Neural progenitor cell (in vitro differentiated cells): ENCODE results near the gene NGF.

Experiments
- CTCF ChIP-seq: fragments of 200-600 bp; sonication (generic); IDR thresholded peaks from 2 replicates; pipeline ENCODE4 v1.5.1; 2017; ENCODE audit warnings: antibody characterized with exemption, mild to moderate bottlenecking
- EZH2 ChIP-seq: fragments of 200-600 bp; sonication (generic); IDR thresholded peaks from 2 replicates; pipeline ENCODE4 v1.6.1; 2017; ENCODE audit warnings: antibody characterized with exemption, mild to moderate bottlenecking, moderate library complexity
- EZH2phosphoT487 ChIP-seq: fragments of 200-600 bp; sonication (generic); IDR thresholded peaks from 2 replicates; pipeline ENCODE4 v1.6.1; 2017; ENCODE audit warnings: antibody characterized with exemption

GRCh38 chr1:115293899-115294298, 44.1 kb downstream of the NGF start:
- no peak for TF ChIP-seq CTCF
- no peak for TF ChIP-seq EZH2
- no peak for TF ChIP-seq EZH2phosphoT487
